ENCODE measurements around the gene PTGDR.
A peak's percentile ranks its signal among the peaks of the same experiment; 100 is the strongest.

PTGDR gene

GRCh38 chr14:52271538-52271937, 4.0 kb downstream of the PTGDR start:
- Histone ChIP-seq H4K91ac (ENCODE audit: low read length) (no peak overlapping the region), H2BK5ac (ENCODE audit: low read depth, low read length, poor library complexity, severe bottlenecking) (no peak overlapping the region), H3K4me3 (ENCODE audit: insufficient read depth in 1 of 2, low read depth in 1 of 2, low read length in 2 of 2) (no peak overlapping the region), H2AFZ (ENCODE audit: low read depth, low read length) (no peak overlapping the region), H3K79me1 (replicated peaks; ENCODE audit: low read length, poor library complexity, severe bottlenecking) (no peaks in the 10 kb centered on the region), H3K18ac (ENCODE audit: low read depth in 1 of 2, low read length in 2 of 2) (no peak overlapping the region), H3K4me1 (ENCODE audit: control insufficient read depth, insufficient read depth, low read depth, low read length) (peaks cover 14% of the 10 kb centered on the region), H2BK15ac (ENCODE audit: low read depth, poor library complexity, severe bottlenecking) (no peak overlapping the region), H3K9ac (ENCODE audit: low read length) (no peak overlapping the region), H3K9me3 (ENCODE audit: control insufficient read depth, low read length) (no peaks in the 10 kb centered on the region), H2AK5ac (ENCODE audit: low read length, severe bottlenecking) (no peak overlapping the region), H3K27me3 (ENCODE audit: control insufficient read depth in 1 of 2, insufficient read depth in 1 of 2, low read length in 2 of 2) (peaks cover 34 to 45% of the 10 kb centered on the region in 2 experiments), H3K4me2 (ENCODE audit: low read length, poor library complexity, severe bottlenecking) (no peak overlapping the region), H3K27ac (ENCODE audit: low read length, poor library complexity, severe bottlenecking) (no peak overlapping the region), H2BK120ac (ENCODE audit: low read depth, low read length) (no peak overlapping the region), H3K23ac (ENCODE audit: low read length in 2 of 2) (no peak overlapping the region), H4K8ac (ENCODE audit: low read length) (no peak overlapping the region), H3K14ac (ENCODE audit: low read length in 2 of 2) (no peak overlapping the region), H2BK12ac (ENCODE audit: low read length in 2 of 2) (no peak overlapping the region), H3K4ac (ENCODE audit: low read depth in 1 of 2, low read length in 2 of 2) (no peak overlapping the region), H3K36me3 (ENCODE audit: control insufficient read depth in 1 of 2, insufficient read depth in 2 of 2, low read depth in 1 of 2, low read length in 2 of 2) (no peaks in the 10 kb centered on the region)
- no peak for DNase-seq
- WGBS: 80% methylated on average over 1 of the region's 1 CpG

- Histone ChIP-seq H2BK12ac (ENCODE audit: low read length in 2 of 2) (no peak overlapping the region), H3K4me2 (ENCODE audit: low read length, poor library complexity, severe bottlenecking) (no peak overlapping the region), H4K8ac (ENCODE audit: low read length) (no peak overlapping the region), H3K4me1 (ENCODE audit: control insufficient read depth, insufficient read depth, low read depth, low read length) (peaks cover 13% of the 10 kb centered on the region), H3K9me3 (ENCODE audit: control insufficient read depth, low read length) (no peaks in the 10 kb centered on the region), H2BK120ac (ENCODE audit: low read depth, low read length) (no peak overlapping the region), H3K18ac (ENCODE audit: low read depth in 1 of 2, low read length in 2 of 2) (no peak overlapping the region), H3K27ac (ENCODE audit: low read length, poor library complexity, severe bottlenecking) (no peak overlapping the region), H3K23ac (ENCODE audit: low read length in 2 of 2) (no peak overlapping the region), H3K14ac (ENCODE audit: low read length in 2 of 2) (no peak overlapping the region), H2AK5ac (ENCODE audit: low read length, severe bottlenecking) (no peak overlapping the region), H3K4ac (ENCODE audit: low read depth in 1 of 2, low read length in 2 of 2) (no peak overlapping the region), H2BK5ac (ENCODE audit: low read depth, low read length, poor library complexity, severe bottlenecking) (no peak overlapping the region), H3K4me3 (ENCODE audit: insufficient read depth in 1 of 2, low read depth in 1 of 2, low read length in 2 of 2) (no peak overlapping the region), H2AFZ (ENCODE audit: low read depth, low read length) (no peak overlapping the region), H3K36me3 (ENCODE audit: control insufficient read depth in 1 of 2, insufficient read depth in 2 of 2, low read depth in 1 of 2, low read length in 2 of 2) (no peaks in the 10 kb centered on the region), H3K27me3 (ENCODE audit: control insufficient read depth in 1 of 2, insufficient read depth in 1 of 2, low read length in 2 of 2) (peaks cover 25 to 42% of the 10 kb centered on the region in 2 experiments), H3K9ac (ENCODE audit: low read length) (no peak overlapping the region), H4K91ac (ENCODE audit: low read length) (no peak overlapping the region), H3K79me1 (replicated peaks; ENCODE audit: low read length, poor library complexity, severe bottlenecking) (no peaks in the 10 kb centered on the region), H2BK15ac (ENCODE audit: low read depth, poor library complexity, severe bottlenecking) (no peak overlapping the region)
- WGBS: 81% methylated on average over 3 of the region's 3 CpGs
- peak; percentile 42 for DNase-seq
Measured at GRCh38 chr14:52272375-52272774, 4.9 kb downstream of the PTGDR start.

DNA sequence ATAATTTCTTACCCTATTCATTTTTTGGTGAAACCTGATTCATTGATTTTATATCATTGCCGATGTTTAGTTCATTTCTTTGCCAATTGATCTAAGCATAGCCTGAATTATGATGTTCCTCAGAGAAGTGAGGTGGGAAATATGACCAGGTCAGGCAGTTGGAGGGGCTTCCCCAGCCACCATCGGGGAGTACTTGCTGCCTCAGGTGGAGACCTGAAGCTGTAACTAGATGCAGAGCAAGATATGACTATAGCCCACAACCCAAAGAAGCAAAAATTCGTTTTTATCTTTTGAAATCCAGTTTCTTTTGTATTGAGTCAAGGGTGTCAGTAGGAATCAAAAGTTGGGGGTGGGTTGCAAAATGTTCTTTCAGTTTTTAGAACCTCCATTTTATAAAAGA, 7.9 kb downstream of the PTGDR start:
- DNase-seq: no peak
- no peak overlapping the region for H4K8ac ChIP-seq (ENCODE audit: low read length)
- H2AK5ac ChIP-seq (ENCODE audit: low read length, severe bottlenecking): no peak overlapping the region
- H3K4me2 ChIP-seq (ENCODE audit: low read length, poor library complexity, severe bottlenecking): no peak overlapping the region
- H3K4ac ChIP-seq (ENCODE audit: low read depth in 1 of 2, low read length in 2 of 2): no peak overlapping the region
- no peak overlapping the region for H3K18ac ChIP-seq (ENCODE audit: low read depth in 1 of 2, low read length in 2 of 2)
- peaks cover 0 to 19% of the 10 kb centered on the region in 2 experiments for H3K27me3 ChIP-seq (ENCODE audit: control insufficient read depth in 1 of 2, insufficient read depth in 1 of 2, low read length in 2 of 2)
- no peak overlapping the region for H2BK120ac ChIP-seq (ENCODE audit: low read depth, low read length)
- H3K36me3 ChIP-seq (ENCODE audit: control insufficient read depth in 1 of 2, insufficient read depth in 2 of 2, low read depth in 1 of 2, low read length in 2 of 2): no peaks in the 10 kb centered on the region
- no peak overlapping the region for H3K9ac ChIP-seq (ENCODE audit: low read length)
- H3K27ac ChIP-seq (ENCODE audit: low read length, poor library complexity, severe bottlenecking): no peak overlapping the region
- no peak overlapping the region for H2BK12ac ChIP-seq (ENCODE audit: low read length in 2 of 2)
- no peak overlapping the region for H3K14ac ChIP-seq (ENCODE audit: low read length in 2 of 2)
- no peaks in the 10 kb centered on the region for H3K79me1 ChIP-seq (replicated peaks; ENCODE audit: low read length, poor library complexity, severe bottlenecking)
- H3K23ac ChIP-seq (ENCODE audit: low read length in 2 of 2): no peak overlapping the region
- H3K4me1 ChIP-seq (ENCODE audit: control insufficient read depth, insufficient read depth, low read depth, low read length): no peaks in the 10 kb centered on the region
- H3K9me3 ChIP-seq (ENCODE audit: control insufficient read depth, low read length): no peaks in the 10 kb centered on the region
- no peak overlapping the region for H3K4me3 ChIP-seq (ENCODE audit: insufficient read depth in 1 of 2, low read depth in 1 of 2, low read length in 2 of 2)
- H4K91ac ChIP-seq (ENCODE audit: low read length): no peak overlapping the region
- no peak overlapping the region for H2AFZ ChIP-seq (ENCODE audit: low read depth, low read length)
- H2BK5ac ChIP-seq (ENCODE audit: low read depth, low read length, poor library complexity, severe bottlenecking): no peak overlapping the region
- no peak overlapping the region for H2BK15ac ChIP-seq (ENCODE audit: low read depth, poor library complexity, severe bottlenecking)
- 100% methylated on average over 2 of the region's 3 CpGs for WGBS

- H2BK15ac ChIP-seq (ENCODE audit: low read depth, poor library complexity, severe bottlenecking): no peak overlapping the region
- no peak overlapping the region for H3K14ac ChIP-seq (ENCODE audit: low read length in 2 of 2)
- no peaks in the 10 kb centered on the region for H3K4me1 ChIP-seq (ENCODE audit: control insufficient read depth, insufficient read depth, low read depth, low read length)
- no peak overlapping the region for H3K9ac ChIP-seq (ENCODE audit: low read length)
- H2BK120ac ChIP-seq (ENCODE audit: low read depth, low read length): no peak overlapping the region
- no peak overlapping the region for H4K8ac ChIP-seq (ENCODE audit: low read length)
- H2BK12ac ChIP-seq (ENCODE audit: low read length in 2 of 2): no peak overlapping the region
- H3K79me1 ChIP-seq (replicated peaks; ENCODE audit: low read length, poor library complexity, severe bottlenecking): no peaks in the 10 kb centered on the region
- H3K4ac ChIP-seq (ENCODE audit: low read depth in 1 of 2, low read length in 2 of 2): no peak overlapping the region
- no peaks in the 10 kb centered on the region for H3K36me3 ChIP-seq (ENCODE audit: control insufficient read depth in 1 of 2, insufficient read depth in 2 of 2, low read depth in 1 of 2, low read length in 2 of 2)
- H2BK5ac ChIP-seq (ENCODE audit: low read depth, low read length, poor library complexity, severe bottlenecking): no peak overlapping the region
- 91% methylated on average over 4 of the region's 4 CpGs for WGBS
- H2AK5ac ChIP-seq (ENCODE audit: low read length, severe bottlenecking): no peak overlapping the region
- no peak overlapping the region for H4K91ac ChIP-seq (ENCODE audit: low read length)
- H3K18ac ChIP-seq (ENCODE audit: low read depth in 1 of 2, low read length in 2 of 2): no peak overlapping the region
- no peak overlapping the region for H3K23ac ChIP-seq (ENCODE audit: low read length in 2 of 2)
- H3K27ac ChIP-seq (ENCODE audit: low read length, poor library complexity, severe bottlenecking): no peak overlapping the region
- no peak overlapping the region for H3K4me3 ChIP-seq (ENCODE audit: insufficient read depth in 1 of 2, low read depth in 1 of 2, low read length in 2 of 2)
- no peaks in the 10 kb centered on the region for H3K9me3 ChIP-seq (ENCODE audit: control insufficient read depth, low read length)
- no peak overlapping the region for H2AFZ ChIP-seq (ENCODE audit: low read depth, low read length)
- no peak overlapping the region for H3K4me2 ChIP-seq (ENCODE audit: low read length, poor library complexity, severe bottlenecking)
- no peak for DNase-seq
- H3K27me3 ChIP-seq (ENCODE audit: control insufficient read depth in 1 of 2, insufficient read depth in 1 of 2, low read length in 2 of 2): peaks cover 8 to 11% of the 10 kb centered on the region in 2 experiments
Measured at GRCh38 chr14:52277552-52277951, 10.1 kb downstream of the PTGDR start.
